CD4-positive, alpha-beta T cell treated with Interleukin-15 for 4 hours (primary cell): ENCODE data around the gene HOMER2.
"Not testable (repeated sequence)": the region's sequence is repeated elsewhere in the genome, so short reads cannot be mapped to it uniquely, and the experiment has no call there.

ENCODE experiments used
- DNase-seq: peaks from one replicate; pipeline ENCODE4 v3.0.0-alpha.2; 2020; ENCODE audit warnings: low spot score

Gene HOMER2

GRCh38 chr15:82894971-82895520 is 57.5 kb downstream of the HOMER2 start:
- DNase-seq: no peak

DNA sequence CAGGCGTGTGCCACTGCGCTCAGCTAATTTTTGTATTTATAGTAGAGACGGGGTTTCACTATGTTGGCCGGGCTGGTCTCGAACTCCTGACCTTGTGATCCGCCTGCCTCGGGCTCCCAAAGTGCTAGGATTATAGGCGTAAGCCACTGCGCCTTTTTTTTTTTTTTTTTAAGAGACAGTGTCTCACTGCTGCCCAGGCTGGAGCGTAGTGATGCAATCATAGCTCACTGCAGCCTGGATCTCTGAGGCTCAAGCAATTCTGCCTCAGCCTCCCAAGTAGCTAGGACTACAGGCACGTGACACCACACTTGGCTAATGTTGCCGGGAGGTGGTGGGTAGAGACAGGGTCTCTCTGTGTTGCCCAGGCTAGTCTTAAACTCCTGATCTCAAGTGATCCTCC is 59.0 kb downstream of the HOMER2 start:
- DNase-seq: not testable (repeated sequence)

- DNase-seq: no peak
Observed at GRCh38 chr15:82892573-82892972, 59.9 kb downstream of the HOMER2 start.

DNA sequence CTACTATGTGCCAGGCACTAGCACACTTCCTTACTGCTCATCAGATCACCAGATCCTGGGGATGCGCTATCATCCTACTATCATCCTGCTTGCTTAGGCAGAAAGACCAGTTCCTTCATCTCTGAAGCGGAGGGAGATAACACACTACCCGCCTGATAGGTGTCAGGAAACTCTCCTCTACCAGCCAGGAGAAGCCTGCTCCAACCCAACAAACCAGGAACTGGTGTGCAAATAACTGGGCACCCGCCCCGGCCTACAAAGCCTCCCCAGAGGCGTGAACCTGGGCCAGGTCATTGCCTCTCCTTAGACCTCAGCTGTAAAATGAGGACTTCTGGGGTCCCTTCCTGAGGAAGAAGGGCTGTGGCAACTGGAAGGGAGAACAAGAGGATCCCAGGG is 61.5 kb downstream of the HOMER2 start:
- no peak for DNase-seq

GRCh38 chr15:82890338-82890994 is 62.1 kb downstream of the HOMER2 start:
- DNase-seq: no peak

GRCh38 chr15:82882273-82882928 is 70.1 kb downstream of the HOMER2 start:
- no peak for DNase-seq

DNA sequence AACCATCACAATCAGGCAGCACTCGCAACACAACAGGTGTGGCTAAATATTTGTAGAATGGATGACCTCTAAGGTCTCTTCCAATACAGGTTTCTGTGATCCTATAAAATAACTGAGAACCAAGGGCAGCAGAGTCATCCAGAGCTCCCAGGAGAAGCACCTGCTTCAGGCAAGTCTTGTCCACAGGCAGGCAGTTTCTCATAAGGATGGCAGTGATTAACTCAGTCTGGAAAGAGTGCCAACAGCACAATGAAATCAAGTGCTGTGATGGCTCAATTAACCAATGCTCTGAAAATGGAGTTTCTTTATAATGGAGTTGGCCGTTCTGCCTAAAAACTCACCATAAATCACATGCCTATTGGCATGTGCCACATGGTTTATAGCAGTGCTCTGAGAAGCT is 70.8 kb downstream of the HOMER2 start:
- DNase-seq: no peak

DNA sequence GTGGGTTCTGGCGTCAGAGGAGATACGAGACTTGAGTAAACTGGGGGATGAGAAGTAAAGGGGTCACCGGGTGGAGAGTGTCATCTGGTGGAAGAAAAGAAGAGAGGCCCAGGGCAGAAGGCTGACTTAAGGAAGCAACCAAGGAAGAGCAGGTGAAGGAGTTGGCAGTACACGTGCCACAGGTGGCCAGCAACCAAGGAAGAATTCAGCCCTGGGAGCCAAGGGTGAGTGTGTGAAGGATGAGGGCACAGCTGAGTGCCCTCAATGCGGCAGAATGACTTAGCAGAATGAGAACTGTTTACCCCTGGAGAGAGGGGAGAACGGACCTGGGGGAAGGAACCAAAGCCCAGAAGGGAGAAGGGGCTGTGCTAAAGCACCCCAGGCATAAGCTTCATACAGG is 71.8 kb downstream of the HOMER2 start:
- DNase-seq: no peak

DNA sequence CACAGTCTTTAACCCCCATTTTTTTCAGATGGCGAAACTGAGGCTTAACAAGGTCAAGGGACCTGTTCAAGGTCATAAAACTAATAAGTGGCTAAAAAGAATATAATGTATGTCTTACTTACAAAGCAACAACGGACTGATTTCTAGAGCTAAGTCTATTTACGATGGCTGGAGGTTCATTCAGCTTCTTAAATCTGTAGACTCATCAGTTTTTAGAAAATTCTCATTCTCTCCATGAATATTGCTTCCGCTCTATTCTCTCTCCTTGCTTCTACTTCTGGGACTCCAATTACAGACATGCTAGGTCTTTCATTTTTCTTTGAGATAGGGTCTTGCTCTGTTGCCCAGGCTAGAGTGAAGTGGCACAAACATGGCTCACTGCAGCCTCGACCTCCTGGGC is 74.2 kb downstream of the HOMER2 start:
- DNase-seq: no peak

GRCh38 chr15:82877825-82878224 is 74.7 kb downstream of the HOMER2 start:
- no peak for DNase-seq

DNA sequence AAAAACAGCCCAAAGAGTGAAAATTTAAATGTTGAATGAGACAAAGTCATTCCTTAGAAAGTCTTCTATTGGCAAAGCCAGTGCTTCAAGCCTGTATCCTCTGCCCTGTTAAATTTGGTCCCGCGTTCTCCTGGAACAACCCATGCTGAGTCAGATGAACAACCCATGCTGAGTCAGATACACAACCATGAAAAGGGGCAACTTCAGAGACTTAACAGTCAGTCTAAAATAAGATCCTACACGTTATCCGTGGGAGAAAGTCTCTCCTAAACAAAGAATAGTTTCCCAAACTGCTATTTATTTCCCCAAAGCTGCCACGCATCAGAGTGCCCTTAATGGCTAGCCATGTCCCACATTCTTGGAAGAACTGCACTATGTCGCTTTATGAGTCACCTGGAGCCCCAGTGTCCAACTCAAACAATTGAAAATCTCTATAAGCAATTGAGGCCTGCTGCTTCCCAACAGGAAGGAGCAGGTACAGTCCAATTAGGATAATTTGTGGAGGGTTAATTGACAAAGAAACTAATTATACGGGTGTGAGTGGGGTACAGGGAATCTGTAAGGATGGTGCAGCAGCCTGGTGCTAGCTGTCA is 77.0 kb downstream of the HOMER2 start:
- DNase-seq: no peak

GRCh38 chr15:82874961-82875360 is 77.6 kb downstream of the HOMER2 start:
- no peak for DNase-seq

DNA sequence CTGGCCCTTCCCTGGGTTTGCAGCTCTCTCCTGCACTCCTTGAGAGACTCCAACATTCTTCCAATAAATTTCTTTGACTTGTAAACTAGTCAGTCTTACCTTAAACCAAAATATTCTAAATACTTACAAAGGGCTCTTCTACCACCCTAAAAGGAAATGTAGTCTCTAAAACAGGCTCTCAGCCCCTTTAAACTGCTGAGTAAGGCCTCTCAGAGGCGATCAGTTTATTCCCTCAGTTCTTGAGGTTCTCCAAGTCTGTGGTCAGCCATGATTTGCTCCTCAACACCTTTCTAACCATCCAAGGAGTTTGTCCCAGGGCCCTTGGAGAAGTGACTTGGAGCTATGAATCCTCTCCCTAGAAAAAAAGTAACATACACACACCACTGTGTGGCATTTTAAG is 78.3 kb downstream of the HOMER2 start:
- DNase-seq: no peak

GRCh38 chr15:82873000-82873680 is 79.4 kb downstream of the HOMER2 start:
- no peak for DNase-seq

GRCh38 chr15:82871832-82872484 is 80.6 kb downstream of the HOMER2 start:
- no peak for DNase-seq

DNA sequence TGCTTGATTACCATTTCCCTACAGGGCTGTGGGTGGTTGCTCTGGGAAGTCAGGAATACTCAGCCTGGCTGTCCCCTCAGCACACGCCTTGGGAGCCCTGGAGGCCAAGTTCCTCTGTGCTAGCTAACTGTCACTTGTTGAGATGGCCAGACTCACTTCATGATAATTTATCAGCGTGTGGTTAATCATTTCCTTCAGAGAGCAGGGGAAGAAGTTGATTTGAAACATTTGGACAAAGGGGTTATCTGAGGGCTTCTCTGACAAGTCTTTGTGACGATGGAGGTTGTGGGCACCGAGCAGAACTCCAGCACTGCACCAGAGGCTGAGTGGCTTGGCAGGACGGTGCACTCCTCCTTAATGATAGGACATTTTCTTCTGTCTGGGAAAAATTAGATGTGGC is 81.2 kb downstream of the HOMER2 start:
- no peak for DNase-seq

GRCh38 chr15:82870727-82871320 is 81.7 kb downstream of the HOMER2 start:
- no peak for DNase-seq

DNA sequence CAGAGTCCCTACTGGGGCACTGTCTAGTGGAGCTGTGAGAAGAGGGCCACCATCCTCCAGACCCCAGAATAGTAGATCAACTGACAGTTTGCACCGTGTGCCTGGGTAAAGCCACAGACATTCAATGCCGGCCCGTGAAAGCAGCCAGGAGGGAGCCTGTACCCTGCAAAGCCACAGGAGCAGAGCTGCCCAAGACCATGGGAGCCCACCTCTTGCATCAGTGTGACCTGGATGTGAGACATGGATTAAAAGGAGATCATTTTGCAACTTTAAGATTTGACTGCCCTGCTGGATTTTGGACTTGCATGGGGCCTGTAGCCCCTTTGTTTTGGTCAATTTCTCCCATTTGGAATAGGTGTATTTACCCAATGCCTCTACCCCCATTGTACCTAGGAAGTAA is 86.5 kb downstream of the HOMER2 start:
- DNase-seq: not testable (repeated sequence)

GRCh38 chr15:82865581-82865980 is 86.9 kb downstream of the HOMER2 start:
- DNase-seq: not testable (repeated sequence)

- no peak for DNase-seq
Observed at GRCh38 chr15:82864967-82865366, 87.6 kb downstream of the HOMER2 start.

DNA sequence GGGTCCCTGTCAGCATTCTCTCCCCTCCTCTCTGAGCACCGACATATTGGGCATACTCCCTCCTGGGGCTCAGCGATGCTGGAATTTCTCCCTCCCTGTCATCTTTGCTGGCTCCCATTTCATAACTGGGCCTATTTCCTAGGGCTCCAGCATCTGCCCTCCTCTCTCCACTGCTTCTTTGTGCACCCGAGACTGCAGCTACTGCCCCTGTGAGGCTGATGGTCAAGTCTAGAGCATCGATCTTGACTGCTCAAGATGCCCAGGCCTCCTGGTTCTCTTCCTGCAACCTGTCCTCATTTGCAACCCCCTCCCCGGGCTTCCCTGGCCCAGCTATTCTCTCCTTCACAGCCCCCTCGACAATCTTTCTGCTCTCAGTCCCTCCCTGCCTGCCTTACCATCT is 89.6 kb downstream of the HOMER2 start:
- DNase-seq: no peak

DNA sequence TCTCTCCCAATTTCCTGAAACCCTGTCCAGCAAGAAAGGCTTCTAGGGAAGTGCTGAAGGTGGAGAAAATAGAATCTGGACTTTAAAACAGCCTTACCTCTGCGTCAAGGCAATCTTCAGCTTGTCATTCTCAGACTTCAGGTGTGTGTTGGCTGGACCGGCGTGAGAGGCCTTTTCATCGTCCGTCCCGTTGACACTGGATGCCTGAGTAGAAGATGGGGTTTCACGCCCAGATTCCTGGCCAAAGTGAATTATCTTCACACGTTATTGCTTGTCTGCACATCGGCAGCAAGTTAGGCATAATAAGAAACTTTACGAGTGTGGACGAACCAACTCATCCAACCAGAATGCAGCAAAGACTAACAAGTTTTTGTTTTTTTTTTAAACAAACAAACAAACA is 93.6 kb downstream of the HOMER2 start:
- no peak for DNase-seq
